H9 (cell line): ENCODE measurements around the gene SPIN1. TPM values are rescaled to one million over a fixed set of nuclear protein-coding genes. Genes with fewer than 3 reads are reported as not detected.
"Not testable (repeated sequence)": the region's sequence is repeated elsewhere in the genome, so short reads cannot be mapped to it uniquely, and the experiment has no call there.

Source experiments
- DNase-seq: peaks from one replicate; pipeline ENCODE4 v3.0.0-alpha.2; 2017
- H2AFZ ChIP-seq: one replicate; pipeline ENCODE4 v1.6.1; 2013; ENCODE audit warnings: mild to moderate bottlenecking, low read length, control low read depth, moderate library complexity
- H2AK5ac ChIP-seq: 2 replicates; pipeline ENCODE4 v1.6.1; 2013; ENCODE audit warnings: low read length, control low read depth, mixed read lengths; ENCODE audit not compliant: insufficient read length
- H2BK120ac ChIP-seq: one replicate; pipeline ENCODE4 v1.6.1; 2013; ENCODE audit warnings: low read depth, mild to moderate bottlenecking, low read length, control low read depth, inconsistent platforms; ENCODE audit not compliant: poor library complexity, severe bottlenecking
- H2BK12ac ChIP-seq: 2 replicates; pipeline ENCODE4 v1.6.1; 2013; ENCODE audit warnings: low read length, control low read depth, mixed read lengths, low read depth; ENCODE audit not compliant: insufficient read length
- H2BK15ac ChIP-seq: 2 replicates; pipeline ENCODE4 v1.6.1; 2013; ENCODE audit warnings: low read depth, low read length, control low read depth
- H2BK20ac ChIP-seq: one replicate; pipeline ENCODE4 v1.6.1; 2013; ENCODE audit warnings: low read depth, mild to moderate bottlenecking, low read length, control low read depth, inconsistent platforms; ENCODE audit not compliant: poor library complexity, severe bottlenecking
- H2BK5ac ChIP-seq: 2 replicates; pipeline ENCODE4 v1.6.1; 2013; ENCODE audit warnings: low read length, control low read depth, mixed read lengths; ENCODE audit not compliant: insufficient read length
- H3K14ac ChIP-seq: 2 replicates; pipeline ENCODE4 v1.6.1; 2013; ENCODE audit warnings: low read length, control low read depth; ENCODE audit not compliant: insufficient read depth
- H3K18ac ChIP-seq: 2 replicates; pipeline ENCODE4 v1.6.1; 2013; ENCODE audit warnings: low read depth, mild to moderate bottlenecking, mixed read lengths, low read length, control low read depth; ENCODE audit not compliant: insufficient read length
- H3K23ac ChIP-seq: 2 replicates; pipeline ENCODE4 v1.6.1; 2013; ENCODE audit warnings: low read length, control low read depth, mixed read lengths, low read depth; ENCODE audit not compliant: insufficient read length
- H3K23me2 ChIP-seq: 2 replicates; pipeline ENCODE4 v1.6.1; 2013; ENCODE audit warnings: low read depth, mild to moderate bottlenecking, mixed read lengths, low read length, control low read depth; ENCODE audit not compliant: insufficient read length, poor library complexity, severe bottlenecking
- H3K27ac ChIP-seq: 2 replicates; pipeline ENCODE4 v1.5.1; 2013; ENCODE audit warnings: low read length, control low read depth, mixed read lengths, low read depth; ENCODE audit not compliant: insufficient read length
- H3K27me3 ChIP-seq: 2 replicates; pipeline ENCODE4 v1.6.1; 2013; ENCODE audit warnings: low read length, control low read depth, inconsistent platforms; ENCODE audit not compliant: insufficient read depth
- H3K4ac ChIP-seq: 2 replicates; pipeline ENCODE4 v1.6.1; 2013; ENCODE audit warnings: low read depth, mild to moderate bottlenecking, control low read depth, inconsistent platforms, low read length, moderate library complexity
- H3K4me1 ChIP-seq: 2 replicates; pipeline ENCODE4 v1.6.1; 2013; ENCODE audit warnings: low read length, control low read depth, inconsistent platforms; ENCODE audit not compliant: insufficient read depth
- H3K4me2 ChIP-seq: 2 replicates; pipeline ENCODE4 v1.6.1; 2013; ENCODE audit warnings: low read length, control low read depth, mixed read lengths; ENCODE audit not compliant: insufficient read length, insufficient read depth
- H3K56ac ChIP-seq: 2 replicates; pipeline ENCODE4 v1.6.1; 2013; ENCODE audit warnings: low read depth, mild to moderate bottlenecking, mixed read lengths, low read length, control low read depth; ENCODE audit not compliant: insufficient read length
- H3K79me1 ChIP-seq: 2 replicates; pipeline ENCODE4 v1.6.1; 2013; ENCODE audit warnings: low read depth, mild to moderate bottlenecking, moderate library complexity, low read length, control low read depth, inconsistent platforms; ENCODE audit not compliant: insufficient read depth, poor library complexity, severe bottlenecking
- H3K79me2 ChIP-seq: 2 replicates; pipeline ENCODE4 v1.6.1; 2013; ENCODE audit warnings: low read length, control low read depth, inconsistent platforms; ENCODE audit not compliant: insufficient read depth
- H3K9ac ChIP-seq: 2 replicates; pipeline ENCODE4 v1.6.1; 2013; ENCODE audit warnings: low read length, control low read depth, mixed read lengths; ENCODE audit not compliant: insufficient read length; ENCODE audit errors: extremely low read depth
- H3K9me3 ChIP-seq: one replicate; pipeline ENCODE4 v1.6.1; 2013; ENCODE audit warnings: low read depth, low read length, inconsistent platforms; ENCODE audit not compliant: control insufficient read depth
- H3T11ph ChIP-seq: one replicate; pipeline ENCODE4 v1.6.1; 2013; ENCODE audit warnings: mild to moderate bottlenecking, low read length, control low read depth, inconsistent platforms
- H4K20me1 ChIP-seq: one replicate; pipeline ENCODE4 v1.6.1; 2013; ENCODE audit not compliant: control insufficient read depth, insufficient read length, insufficient read depth
- H4K5ac ChIP-seq: 2 replicates; pipeline ENCODE4 v1.6.1; 2013; ENCODE audit warnings: low read depth, mild to moderate bottlenecking, mixed read lengths, low read length, control low read depth; ENCODE audit not compliant: insufficient read length
- H4K8ac ChIP-seq: replicated peaks from 2 replicates; pipeline ENCODE4 v1.6.1; 2013; ENCODE audit warnings: low read length, control low read depth, mixed read lengths, low read depth; ENCODE audit not compliant: insufficient read length
- H4K91ac ChIP-seq: 2 replicates; pipeline ENCODE4 v1.6.1; 2013; ENCODE audit warnings: low read depth, mild to moderate bottlenecking, moderate library complexity, mixed read lengths, low read length, control low read depth; ENCODE audit not compliant: insufficient read length
- H3K27ac Mint-ChIP-seq, 3 experiments: 2 replicates in 2 of 3; 3 replicates in 1 of 3; pipeline ENCODE4 v1.8.0; 2020 to 2021; ENCODE audit warnings: mixed read lengths in 3 of 3, mild to moderate bottlenecking in 1 of 3, moderate library complexity in 1 of 3
- H3K27me3 Mint-ChIP-seq: 2 replicates; pipeline ENCODE4 v1.8.0; 2021; ENCODE audit warnings: low read depth, mild to moderate bottlenecking, moderate library complexity, mixed read lengths
- H3K36me3 Mint-ChIP-seq, 3 experiments: 2 replicates in 2 of 3; 3 replicates in 1 of 3; pipeline ENCODE4 v1.8.0; 2020 to 2021; ENCODE audit warnings: low read depth in 3 of 3, mixed read lengths in 3 of 3; ENCODE audit not compliant: insufficient read depth in 1 of 3
- H3K4me1 Mint-ChIP-seq, 2 experiments: 2 replicates each; pipeline ENCODE4 v1.8.0; 2020; ENCODE audit warnings: mixed read lengths in 2 of 2
- H3K4me3 Mint-ChIP-seq, 2 experiments: 2 replicates in 1 of 2; 3 replicates in 1 of 2; pipeline ENCODE4 v1.8.0; 2020 to 2021; ENCODE audit warnings: mild to moderate bottlenecking in 2 of 2, mixed read lengths in 2 of 2, moderate library complexity in 1 of 2
- H3K9me3 Mint-ChIP-seq, 2 experiments: 2 replicates in 1 of 2; 3 replicates in 1 of 2; pipeline ENCODE4 v1.8.0; 2020; ENCODE audit warnings: mild to moderate bottlenecking in 2 of 2, mixed read lengths in 2 of 2, moderate library complexity in 1 of 2
- WGBS: extraction: QIAGEN DNeasy Blood & Tissue Kit; methylation state at CpG from one replicate; pipeline ENCODE4 v1.1.7; 2013; ENCODE audit warnings: missing lambda C conversion rate, low lambda C conversion rate, mixed read lengths; ENCODE audit not compliant: insufficient read length; ENCODE audit errors: extremely low coverage; 5-methylcytosine and 5-hydroxymethylcytosine counted together
- total RNA-seq: library from RNA; stranded (reverse); gene quantifications from 2 replicates; pipeline ENCODE4 v1.2.1, GENCODE V29; 2021
- TF ChIP-seq, protein P1 (sequence below): fragments of 200-600 bp; sonication (generic); conservative IDR thresholded peaks from 3 replicates; pipeline ENCODE4 v1.8.0; 2021; ENCODE audit warnings: antibody characterized with exemption, mild to moderate bottlenecking

SPIN1 gene
- total RNA-seq, 1 experiment from 2014 or later = 136 TPM

GRCh38 chr9:88383176-88383575, 5.1 kb upstream of the SPIN1 start:
- no peak overlapping the region for H3K4me3 Mint-ChIP-seq
- Histone ChIP-seq H4K91ac (no peak overlapping the region), H3K79me2 (0 out of 2 replicates have a peak, but pooled peaks cover 2% of the 10 kb centered on the region), H3K23ac (no peak overlapping the region), H4K5ac (no peak overlapping the region), H3K56ac (no peak overlapping the region), H3K9me3 (no peaks in the 10 kb centered on the region), H2BK120ac (no peak overlapping the region), H3K27ac (no peak overlapping the region), H4K8ac (no peak overlapping the region), H2AK5ac (no peak overlapping the region), H3K4me1 (peaks cover 4% of the 10 kb centered on the region; the same call in 1 of the 2 replicates), H2BK15ac (no peak overlapping the region), H3K14ac (no peak overlapping the region), H2BK12ac (no peak overlapping the region), H3K18ac (no peak overlapping the region), H3K27me3 (no peaks in the 10 kb centered on the region), H3K4me2 (no peak overlapping the region), H3K4ac (no peak overlapping the region), H2BK5ac (no peak overlapping the region), H2BK20ac (no peak overlapping the region), H3K9ac (no peak overlapping the region), H4K20me1 (no peaks in the 10 kb centered on the region), H3T11ph (no peak overlapping the region), H3K79me1 (no peaks in the 10 kb centered on the region), H2AFZ (no peak overlapping the region), H3K23me2 (peaks cover 10% of the 10 kb centered on the region)
- H3K4me1 Mint-ChIP-seq = peaks cover 36 to 45% of the 10 kb centered on the region in 2 experiments
- no peak for DNase-seq
- peaks cover 7 to 11% (median 8%) of the 10 kb centered on the region in 3 experiments; a peak in 6 of 7 replicates for H3K36me3 Mint-ChIP-seq
- H3K27ac Mint-ChIP-seq = no peak overlapping the region
- H3K9me3 Mint-ChIP-seq = peaks cover 0 to 3% of the 10 kb centered on the region in 2 experiments; a peak in 4 of 5 replicates
- TF ChIP-seq, protein P1, sequence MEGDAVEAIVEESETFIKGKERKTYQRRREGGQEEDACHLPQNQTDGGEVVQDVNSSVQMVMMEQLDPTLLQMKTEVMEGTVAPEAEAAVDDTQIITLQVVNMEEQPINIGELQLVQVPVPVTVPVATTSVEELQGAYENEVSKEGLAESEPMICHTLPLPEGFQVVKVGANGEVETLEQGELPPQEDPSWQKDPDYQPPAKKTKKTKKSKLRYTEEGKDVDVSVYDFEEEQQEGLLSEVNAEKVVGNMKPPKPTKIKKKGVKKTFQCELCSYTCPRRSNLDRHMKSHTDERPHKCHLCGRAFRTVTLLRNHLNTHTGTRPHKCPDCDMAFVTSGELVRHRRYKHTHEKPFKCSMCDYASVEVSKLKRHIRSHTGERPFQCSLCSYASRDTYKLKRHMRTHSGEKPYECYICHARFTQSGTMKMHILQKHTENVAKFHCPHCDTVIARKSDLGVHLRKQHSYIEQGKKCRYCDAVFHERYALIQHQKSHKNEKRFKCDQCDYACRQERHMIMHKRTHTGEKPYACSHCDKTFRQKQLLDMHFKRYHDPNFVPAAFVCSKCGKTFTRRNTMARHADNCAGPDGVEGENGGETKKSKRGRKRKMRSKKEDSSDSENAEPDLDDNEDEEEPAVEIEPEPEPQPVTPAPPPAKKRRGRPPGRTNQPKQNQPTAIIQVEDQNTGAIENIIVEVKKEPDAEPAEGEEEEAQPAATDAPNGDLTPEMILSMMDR = no peak
- H3K27me3 Mint-ChIP-seq = no peaks in the 10 kb centered on the region
- WGBS = no CpG with 5 or more reads among the region's 3 CpGs

DNA sequence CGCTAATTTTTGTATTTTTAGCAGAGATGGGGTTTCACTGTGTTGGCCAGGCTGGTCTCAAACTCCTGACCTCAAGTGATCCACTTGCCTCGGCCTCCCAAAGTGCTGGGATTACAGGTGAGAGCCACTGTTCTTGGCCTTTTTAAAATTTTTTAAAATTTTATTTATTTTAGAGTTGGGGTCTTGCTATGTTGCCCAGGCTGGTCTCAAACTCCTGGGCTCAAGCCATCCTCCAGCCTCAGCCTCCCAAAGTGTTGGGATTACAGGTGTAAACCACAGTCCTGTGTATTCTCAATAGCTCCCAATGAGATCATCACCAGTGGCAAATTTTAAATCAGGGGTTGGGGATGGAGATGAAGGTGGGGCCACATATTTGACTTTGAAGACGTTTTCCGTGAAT, 2.1 kb upstream of the SPIN1 start:
- WGBS = no CpG with 5 or more reads among the region's 4 CpGs

More for the DNA sequence above, 2.1 kb upstream of the SPIN1 start:
- Histone ChIP-seq H3K23me2 (peaks cover 16% of the 10 kb centered on the region), H3K79me2 (peaks cover 18% of the 10 kb centered on the region)
- not testable (repeated sequence) for H3K27me3 ChIP-seq, H2BK12ac ChIP-seq, H3K18ac ChIP-seq, H2BK20ac ChIP-seq, H2BK120ac ChIP-seq, H3K9me3 ChIP-seq, H2BK5ac ChIP-seq, H2AK5ac ChIP-seq, H4K91ac ChIP-seq, H3K27ac ChIP-seq, H3K79me1 ChIP-seq, H3K27me3 Mint-ChIP-seq, H2AFZ ChIP-seq, H3K27ac Mint-ChIP-seq, H3K4me1 ChIP-seq, DNase-seq, H3K56ac ChIP-seq, H3K9me3 Mint-ChIP-seq, H4K8ac ChIP-seq, H3T11ph ChIP-seq, H3K4ac ChIP-seq, H3K4me2 ChIP-seq, H4K5ac ChIP-seq, H3K9ac ChIP-seq, H3K14ac ChIP-seq, H4K20me1 ChIP-seq, H2BK15ac ChIP-seq, H3K23ac ChIP-seq
- Mint-ChIP-seq H3K4me3 (peak overlapping the region; percentile 92 to 95), H3K4me1 (peaks cover 27 to 33% of the 10 kb centered on the region in 2 experiments), H3K36me3 (peaks cover 9 to 16% (median 12%) of the 10 kb centered on the region in 3 experiments)
